Stimulated activated CD4-positive, alpha-beta T cell treated with anti-CD3 and anti-CD28 coated beads, Interleukin-1b, Interleukin-23, amount 100 ng/mL, for 24 hours (primary cell): ENCODE measurements around the gene FAM124B.
"Not testable (repeated sequence)": the region's sequence is repeated elsewhere in the genome, so short reads cannot be mapped to it uniquely, and the experiment has no call there.

ENCODE experiments used
- DNase-seq, 4 experiments: peaks; one replicate each; pipeline ENCODE4 v3.0.0-alpha.2; 2020; ENCODE audit warnings: low read depth in 4 of 4, low spot score in 1 of 4

The FAM124B gene

GRCh38 chr2:224413381-224413780 is 11.5 kb upstream of the FAM124B start:
- no peak for DNase-seq

GRCh38 chr2:224412141-224413015 is 10.5 kb upstream of the FAM124B start:
- no peak for DNase-seq

GRCh38 chr2:224410946-224411561 is 9.1 kb upstream of the FAM124B start:
- DNase-seq = no peak

GRCh38 chr2:224408676-224409075 is 6.8 kb upstream of the FAM124B start:
- DNase-seq = no peak

GRCh38 chr2:224407241-224407701 is 5.4 kb upstream of the FAM124B start:
- no peak for DNase-seq

GRCh38 chr2:224405841-224406370 is 4.0 kb upstream of the FAM124B start:
- no peak for DNase-seq

- no peak for DNase-seq
Observed at GRCh38 chr2:224405412-224405811, 3.5 kb upstream of the FAM124B start.

- DNase-seq = no peak
Observed at GRCh38 chr2:224404796-224405195, 2.9 kb upstream of the FAM124B start.

- DNase-seq = no peak
Observed at GRCh38 chr2:224403657-224404056, 1.8 kb upstream of the FAM124B start.

- no peak for DNase-seq
Observed at GRCh38 chr2:224400886-224401632, 848 bp downstream of the FAM124B start.

- DNase-seq = no peak
Observed at GRCh38 chr2:224400174-224400810, 1.6 kb downstream of the FAM124B start.

GRCh38 chr2:224398289-224398688 is 3.6 kb downstream of the FAM124B start:
- no peak for DNase-seq

- DNase-seq = not testable (repeated sequence)
Observed at GRCh38 chr2:224397100-224397499, 4.8 kb downstream of the FAM124B start.

- DNase-seq = no peak
Observed at GRCh38 chr2:224395620-224396390, 6.1 kb downstream of the FAM124B start.

- DNase-seq = no peak
Observed at GRCh38 chr2:224393157-224393872, 8.6 kb downstream of the FAM124B start.

- no peak for DNase-seq
Observed at GRCh38 chr2:224392545-224392944, 9.4 kb downstream of the FAM124B start.

GRCh38 chr2:224389317-224389716 is 12.6 kb downstream of the FAM124B start:
- DNase-seq = no peak

- no peak for DNase-seq
Observed at GRCh38 chr2:224386876-224387275, 15.0 kb downstream of the FAM124B start.

GRCh38 chr2:224382973-224383555 is 18.8 kb downstream of the FAM124B start:
- no peak for DNase-seq
